HG03135 (cell line): ENCODE results near the gene SLC6A7.

Experiments used
- ATAC-seq: cut with Tn5 transposase; IDR thresholded peaks from one replicate; pipeline ENCODE4 v1.9.1; 2021; ENCODE audit warnings: mild to moderate bottlenecking, moderate library complexity; ENCODE audit not compliant: unreplicated experiment

SLC6A7 gene

GRCh38 chr5:150256410-150257064, 66.7 kb downstream of the SLC6A7 start:
- ATAC-seq: no peak

DNA sequence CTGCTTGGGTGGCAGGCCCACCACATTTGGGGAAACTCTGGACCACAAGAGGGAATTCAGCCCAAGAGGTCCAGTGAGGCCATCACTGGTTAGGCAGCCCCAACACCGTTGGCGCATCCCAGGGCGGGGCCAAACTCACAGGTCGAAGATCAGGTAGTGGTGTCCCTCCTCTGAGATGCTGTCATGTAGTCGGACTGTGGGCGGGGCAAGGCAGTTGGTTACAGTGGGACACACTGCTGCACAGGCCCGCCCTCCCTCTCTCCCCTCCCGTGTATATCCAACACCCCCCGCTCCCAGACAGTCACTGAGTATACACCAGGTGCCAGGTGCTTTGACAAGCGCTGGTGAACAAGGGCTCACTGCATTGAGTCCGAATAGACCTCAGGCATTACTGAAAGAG, 67.6 kb downstream of the SLC6A7 start:
- no peak for ATAC-seq

DNA sequence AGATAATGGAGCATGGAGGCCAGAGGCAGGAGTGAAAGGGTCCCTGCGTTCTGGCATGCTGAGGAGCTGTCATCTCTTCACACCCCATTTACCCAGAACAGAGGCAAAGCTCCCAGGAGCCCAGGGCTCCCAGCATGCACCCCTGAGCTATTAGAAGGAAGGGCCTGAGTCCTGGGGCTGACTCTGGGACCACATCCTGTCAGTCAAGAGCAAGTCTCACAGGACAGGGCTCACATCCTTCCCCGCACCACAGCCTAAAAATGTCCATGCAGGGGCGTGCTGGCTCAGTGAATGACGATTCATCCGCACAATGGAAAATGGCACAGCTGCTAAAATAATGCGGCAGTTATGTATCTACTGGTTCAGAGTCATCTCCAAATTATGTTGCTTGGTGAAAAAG, 68.3 kb downstream of the SLC6A7 start:
- ATAC-seq: no peak
